Brain microvascular endothelial cell (primary cell): Measurements from ENCODE around the gene ACP7.

Experiments used
- DNase-seq: peaks from one replicate; pipeline ENCODE4 v3.0.0-alpha.2; 2020
- H3K27ac ChIP-seq: fragments of 250-450 bp; sonication (Bioruptor Pico); 2 replicates; pipeline ENCODE4 v1.5.1; 2020; ENCODE audit warnings: mild to moderate bottlenecking, moderate library complexity
- H3K27me3 ChIP-seq: fragments of 250-450 bp; sonication (Bioruptor Pico); replicated peaks from 2 replicates; pipeline ENCODE4 v1.5.1; 2020; ENCODE audit warnings: mild to moderate bottlenecking
- H3K36me3 ChIP-seq: fragments of 250-450 bp; sonication (Bioruptor Pico); replicated peaks from 2 replicates; pipeline ENCODE4 v1.5.1; 2020; ENCODE audit warnings: mild to moderate bottlenecking
- H3K4me3 ChIP-seq: 2 replicates; pipeline ENCODE4 v1.5.1; 2011; ENCODE audit warnings: low read depth, mild to moderate bottlenecking, control low read depth, low read length, moderate library complexity
- in situ Hi-C: cut with HindIII; loops from 2 replicates; pipeline ENCODE4 v1.10.0; 2017; ENCODE audit warnings: low sequenced_read_pairs, low pct_ligation_motif_present
- TF ChIP-seq, protein P1 (sequence below): IDR thresholded peaks from 2 replicates; pipeline ENCODE4 v1.5.1; 2011; ENCODE audit warnings: low read depth, mild to moderate bottlenecking, moderate library complexity, low read length, control low read depth, inconsistent platforms; ENCODE audit errors: missing control alignments

ACP7 gene

DNA sequence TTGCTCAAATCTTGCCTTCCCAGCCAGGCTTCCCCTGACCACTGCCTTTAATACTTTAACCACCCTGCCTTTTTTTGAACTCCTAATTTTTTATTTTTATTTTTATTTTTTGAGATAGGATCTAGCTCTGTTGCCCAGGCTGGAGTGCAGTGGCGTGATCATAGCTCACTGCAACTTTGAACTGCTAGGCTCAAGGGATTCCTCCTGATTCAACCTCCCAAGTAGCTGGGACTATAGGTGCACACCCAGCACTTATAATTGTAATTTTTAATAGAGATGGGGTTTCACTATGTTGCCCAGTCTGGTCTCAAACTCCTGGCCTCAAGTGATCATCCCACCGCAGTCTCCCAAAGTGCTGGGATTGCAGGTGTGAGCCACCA lies 30.1 kb upstream of the ACP7 start:
- H3K36me3 ChIP-seq: no peaks in the 10 kb centered on the region
- no peaks in the 10 kb centered on the region for H3K27me3 ChIP-seq
- TF ChIP-seq, protein P1, sequence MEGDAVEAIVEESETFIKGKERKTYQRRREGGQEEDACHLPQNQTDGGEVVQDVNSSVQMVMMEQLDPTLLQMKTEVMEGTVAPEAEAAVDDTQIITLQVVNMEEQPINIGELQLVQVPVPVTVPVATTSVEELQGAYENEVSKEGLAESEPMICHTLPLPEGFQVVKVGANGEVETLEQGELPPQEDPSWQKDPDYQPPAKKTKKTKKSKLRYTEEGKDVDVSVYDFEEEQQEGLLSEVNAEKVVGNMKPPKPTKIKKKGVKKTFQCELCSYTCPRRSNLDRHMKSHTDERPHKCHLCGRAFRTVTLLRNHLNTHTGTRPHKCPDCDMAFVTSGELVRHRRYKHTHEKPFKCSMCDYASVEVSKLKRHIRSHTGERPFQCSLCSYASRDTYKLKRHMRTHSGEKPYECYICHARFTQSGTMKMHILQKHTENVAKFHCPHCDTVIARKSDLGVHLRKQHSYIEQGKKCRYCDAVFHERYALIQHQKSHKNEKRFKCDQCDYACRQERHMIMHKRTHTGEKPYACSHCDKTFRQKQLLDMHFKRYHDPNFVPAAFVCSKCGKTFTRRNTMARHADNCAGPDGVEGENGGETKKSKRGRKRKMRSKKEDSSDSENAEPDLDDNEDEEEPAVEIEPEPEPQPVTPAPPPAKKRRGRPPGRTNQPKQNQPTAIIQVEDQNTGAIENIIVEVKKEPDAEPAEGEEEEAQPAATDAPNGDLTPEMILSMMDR: no peak
- DNase-seq: no peak
- no peak overlapping the region for H3K4me3 ChIP-seq
- in situ Hi-C loops: no loop called here
- no peak overlapping the region for H3K27ac ChIP-seq

DNA sequence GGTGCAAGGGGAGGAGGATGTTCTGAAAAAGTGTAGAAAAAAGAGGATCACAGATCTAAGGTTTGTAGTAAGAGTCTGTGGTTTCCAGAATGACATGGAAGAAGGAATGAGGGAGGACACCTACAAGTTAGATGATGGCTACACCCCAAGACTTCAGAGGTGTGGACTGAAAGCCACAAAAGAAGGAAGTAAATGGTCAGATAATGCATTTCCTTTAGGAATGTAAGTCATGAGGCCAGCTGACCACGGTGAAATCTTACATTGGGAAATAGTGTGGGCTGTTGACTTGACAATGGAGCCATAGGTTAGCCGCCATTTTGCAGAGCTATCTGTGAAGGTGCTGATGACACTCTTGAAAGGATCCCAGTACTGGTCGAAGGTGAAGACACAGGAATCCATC lies 26.6 kb upstream of the ACP7 start:
- in situ Hi-C loops: no loop called here
- DNase-seq: no peak
- H3K4me3 ChIP-seq: no peak overlapping the region
- TF ChIP-seq, protein P1: no peak
- H3K27me3 ChIP-seq: no peaks in the 10 kb centered on the region
- H3K27ac ChIP-seq: no peak overlapping the region
- H3K36me3 ChIP-seq: no peaks in the 10 kb centered on the region

DNA sequence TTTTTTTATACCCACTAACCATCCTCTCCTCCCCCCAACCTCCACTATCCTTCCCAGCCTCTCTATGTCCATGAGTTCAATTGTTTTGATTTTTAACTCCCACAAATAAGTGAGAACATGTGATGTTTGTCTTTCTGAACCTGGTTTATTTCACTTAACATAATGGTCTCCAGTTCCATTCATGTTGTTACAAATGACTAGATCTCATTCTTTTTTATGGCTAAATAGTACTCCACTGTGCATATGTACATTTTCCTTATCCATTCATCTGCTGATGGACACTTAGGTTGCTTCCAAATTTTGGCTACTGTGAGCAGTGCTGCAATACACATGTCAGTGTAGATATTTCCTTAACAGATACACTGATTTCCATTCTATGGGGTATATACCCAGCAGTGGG lies 24.9 kb upstream of the ACP7 start:
- DNase-seq: no peak
- no peak overlapping the region for H3K4me3 ChIP-seq
- no peak overlapping the region for H3K27ac ChIP-seq
- no peaks in the 10 kb centered on the region for H3K27me3 ChIP-seq
- H3K36me3 ChIP-seq: no peaks in the 10 kb centered on the region
- TF ChIP-seq, protein P1: no peak
- in situ Hi-C loops: no loop called here

DNA sequence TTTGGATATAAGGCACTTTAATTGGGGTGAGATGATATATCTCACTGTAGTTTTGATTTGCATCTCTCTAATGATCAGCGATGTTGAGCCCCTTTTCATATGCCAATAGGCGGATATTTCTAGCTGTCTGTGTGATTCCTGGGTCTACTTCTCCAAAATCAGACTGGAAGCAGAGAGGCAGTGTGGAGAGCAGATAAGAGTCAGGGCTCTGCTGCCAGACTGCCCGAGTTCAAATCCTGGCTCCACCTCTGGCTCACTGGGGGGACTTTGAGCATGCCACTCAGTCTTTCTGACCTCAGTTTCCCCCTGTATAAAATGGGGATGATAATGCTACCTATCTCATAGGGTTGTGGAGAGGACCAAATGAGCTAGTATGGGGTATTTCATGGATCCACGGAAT lies 24.0 kb upstream of the ACP7 start:
- Histone ChIP-seq H3K36me3 (no peaks in the 10 kb centered on the region), H3K27me3 (no peaks in the 10 kb centered on the region), H3K27ac (no peak overlapping the region), H3K4me3 (no peak overlapping the region)
- no peak for DNase-seq
- TF ChIP-seq, protein P1: no peak
- in situ Hi-C loops: no loop called here

DNA sequence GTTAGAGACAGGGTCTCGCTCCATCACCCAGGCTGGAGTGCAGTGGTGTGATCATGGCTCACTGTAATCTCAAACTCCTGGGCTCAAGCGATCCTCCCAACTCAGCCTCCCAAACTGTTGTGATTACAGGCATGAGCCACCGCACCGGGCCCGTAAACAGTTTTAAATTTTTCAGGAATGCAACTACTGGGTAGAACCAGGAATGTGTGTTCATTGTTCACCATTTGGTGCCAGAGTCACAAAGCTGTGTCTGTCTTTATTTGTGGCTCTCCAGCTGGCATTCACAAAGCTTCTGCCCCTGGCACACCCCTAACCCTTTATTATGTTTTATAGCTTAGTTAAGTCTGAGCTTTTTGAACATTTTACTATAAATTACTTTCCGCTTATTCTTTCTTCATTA lies 19.8 kb upstream of the ACP7 start:
- Histone ChIP-seq H3K27me3 (no peaks in the 10 kb centered on the region), H3K27ac (no peak overlapping the region), H3K4me3 (no peak overlapping the region), H3K36me3 (no peaks in the 10 kb centered on the region)
- DNase-seq: no peak
- in situ Hi-C loops: no loop called here
- TF ChIP-seq, protein P1: no peak

DNA sequence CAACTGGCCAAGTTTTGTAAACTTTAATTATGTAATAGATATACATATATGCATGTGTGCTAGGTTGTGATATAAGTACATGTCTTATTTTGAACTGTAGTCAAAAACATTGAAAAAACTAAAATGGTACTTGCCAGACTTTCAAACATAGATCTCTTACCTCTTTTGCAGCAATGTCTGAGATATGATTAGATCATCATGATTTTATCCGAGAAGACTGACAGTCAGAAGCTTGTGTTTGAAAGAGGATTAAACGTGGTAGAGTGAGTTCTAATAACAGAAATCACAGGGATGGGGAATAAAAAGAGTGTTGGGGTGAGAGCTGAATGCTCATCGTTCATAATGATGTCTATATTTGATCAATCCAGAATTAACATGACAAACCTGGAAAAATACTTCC lies 18.2 kb upstream of the ACP7 start:
- DNase-seq: no peak
- Histone ChIP-seq H3K27ac (no peak overlapping the region), H3K4me3 (no peak overlapping the region), H3K27me3 (no peaks in the 10 kb centered on the region), H3K36me3 (no peaks in the 10 kb centered on the region)
- TF ChIP-seq, protein P1: no peak
- in situ Hi-C loops: no loop called here
